OCI-LY3 (cell line): ENCODE measurements around the gene PCSK4.
"Not testable (repeated sequence)": the region's sequence is repeated elsewhere in the genome, so short reads cannot be mapped to it uniquely, and the experiment has no call there.

ENCODE experiments used
- H2AFZ ChIP-seq: fragments of 200-600, 300-600 bp; shearing (Covaris generic); 2 replicates; pipeline ENCODE4 v1.6.0; 2014; ENCODE audit warnings: antibody characterized with exemption, low read depth, low read length
- H3K27ac ChIP-seq: fragments of 200-600, 300-600 bp; sonication (generic); 2 replicates; pipeline ENCODE4 v1.5.1; 2014; ENCODE audit warnings: mild to moderate bottlenecking, low read length, moderate library complexity, mixed read lengths
- H3K27me3 ChIP-seq: fragments of 200-600, 300-600 bp; sonication (generic); 2 replicates; pipeline ENCODE4 v1.6.1; 2014; ENCODE audit warnings: low read depth, low read length, mixed read lengths
- H3K36me3 ChIP-seq: fragments of 200-600, 300-600 bp; sonication (generic); replicated peaks from 2 replicates; pipeline ENCODE3; 2014; ENCODE audit warnings: low read depth, low read length, mixed read lengths
- H3K4me1 ChIP-seq: fragments of 300-600, 200-600 bp; sonication (generic); 2 replicates; pipeline ENCODE4 v1.6.1; 2014; ENCODE audit warnings: low read length, mixed read lengths
- H3K4me2 ChIP-seq: fragments of 200-600, 300-600 bp; sonication (generic); 2 replicates; pipeline ENCODE4 v1.6.1; 2014; ENCODE audit warnings: low read length, mixed read lengths
- H3K4me3 ChIP-seq: fragments of 300-600, 200-600 bp; sonication (generic); 2 replicates; pipeline ENCODE4 v1.5.1; 2014; ENCODE audit warnings: antibody characterized with exemption, mild to moderate bottlenecking, low read length, moderate library complexity
- H3K79me2 ChIP-seq: fragments of 300-600, 200-600 bp; shearing (Covaris generic); 2 replicates; pipeline ENCODE4 v1.6.1; 2014; ENCODE audit warnings: mild to moderate bottlenecking, low read length, mixed read lengths
- H3K9ac ChIP-seq: fragments of 300-600, 200-600 bp; shearing (Covaris generic); 2 replicates; pipeline ENCODE4 v1.6.0; 2014; ENCODE audit warnings: mild to moderate bottlenecking, low read length, moderate library complexity
- H3K9me3 ChIP-seq: fragments of 200-600, 300-600 bp; shearing (Covaris generic); 2 replicates; pipeline ENCODE4 v1.6.1; 2014; ENCODE audit warnings: low read length, mixed read lengths; ENCODE audit not compliant: insufficient read depth
- H4K20me1 ChIP-seq: fragments of 200-600, 300-600 bp; sonication (generic); 2 replicates; pipeline ENCODE4 v1.6.1; 2016; ENCODE audit warnings: low read length, mixed read lengths; ENCODE audit not compliant: insufficient read depth
- CTCF ChIP-seq: fragments of 200-600, 300-600 bp; sonication (generic); IDR thresholded peaks from 2 replicates; pipeline ENCODE4 v1.5.1; 2014; ENCODE audit warnings: antibody characterized with exemption, low read length, low read depth
- EZH2phosphoT487 ChIP-seq: fragments of 200-600 bp; shearing (Covaris generic); IDR thresholded peaks from 2 replicates; pipeline ENCODE4 v1.6.1; 2018; ENCODE audit warnings: antibody characterized with exemption, mixed run types, low read depth

The PCSK4 gene

GRCh38 chr19:1501200-1501595 is 11.0 kb upstream of the PCSK4 start:
- Histone ChIP-seq H3K79me2 (no peaks in the 10 kb centered on the region), H4K20me1 (no peaks in the 10 kb centered on the region), H3K36me3 (no peaks in the 10 kb centered on the region), H3K4me1 (no peaks in the 10 kb centered on the region), H3K4me3 (no peak overlapping the region), H3K9me3 (no peaks in the 10 kb centered on the region), H3K4me2 (no peak overlapping the region), H3K9ac (no peak overlapping the region), H3K27me3 (peaks cover 4% of the 10 kb centered on the region; the same call in 1 of the 2 replicates), H3K27ac (no peak overlapping the region), H2AFZ (no peak overlapping the region)
- no peak for TF ChIP-seq EZH2phosphoT487
- no peak for TF ChIP-seq CTCF

- H3K9me3 ChIP-seq, H3K27ac ChIP-seq, H3K4me3 ChIP-seq, H3K4me2 ChIP-seq, H3K4me1 ChIP-seq, H4K20me1 ChIP-seq, H2AFZ ChIP-seq, H3K79me2 ChIP-seq, H3K36me3 ChIP-seq, H3K9ac ChIP-seq, H3K27me3 ChIP-seq: not testable (repeated sequence)
Observed at GRCh38 chr19:1499231-1499630, 9.1 kb upstream of the PCSK4 start.

GRCh38 chr19:1497578-1498235 is 7.6 kb upstream of the PCSK4 start:
- no peak overlapping the region for H3K4me2 ChIP-seq
- H4K20me1 ChIP-seq = no peaks in the 10 kb centered on the region
- H2AFZ ChIP-seq = no peak overlapping the region
- H3K4me3 ChIP-seq = no peak overlapping the region
- TF ChIP-seq CTCF (no peak), EZH2phosphoT487 (no peak)
- no peak overlapping the region for H3K9ac ChIP-seq
- H3K36me3 ChIP-seq = no peaks in the 10 kb centered on the region
- no peaks in the 10 kb centered on the region for H3K9me3 ChIP-seq
- H3K4me1 ChIP-seq = no peaks in the 10 kb centered on the region
- no peaks in the 10 kb centered on the region for H3K79me2 ChIP-seq
- H3K27ac ChIP-seq = no peak overlapping the region
- H3K27me3 ChIP-seq = no peaks in the 10 kb centered on the region

DNA sequence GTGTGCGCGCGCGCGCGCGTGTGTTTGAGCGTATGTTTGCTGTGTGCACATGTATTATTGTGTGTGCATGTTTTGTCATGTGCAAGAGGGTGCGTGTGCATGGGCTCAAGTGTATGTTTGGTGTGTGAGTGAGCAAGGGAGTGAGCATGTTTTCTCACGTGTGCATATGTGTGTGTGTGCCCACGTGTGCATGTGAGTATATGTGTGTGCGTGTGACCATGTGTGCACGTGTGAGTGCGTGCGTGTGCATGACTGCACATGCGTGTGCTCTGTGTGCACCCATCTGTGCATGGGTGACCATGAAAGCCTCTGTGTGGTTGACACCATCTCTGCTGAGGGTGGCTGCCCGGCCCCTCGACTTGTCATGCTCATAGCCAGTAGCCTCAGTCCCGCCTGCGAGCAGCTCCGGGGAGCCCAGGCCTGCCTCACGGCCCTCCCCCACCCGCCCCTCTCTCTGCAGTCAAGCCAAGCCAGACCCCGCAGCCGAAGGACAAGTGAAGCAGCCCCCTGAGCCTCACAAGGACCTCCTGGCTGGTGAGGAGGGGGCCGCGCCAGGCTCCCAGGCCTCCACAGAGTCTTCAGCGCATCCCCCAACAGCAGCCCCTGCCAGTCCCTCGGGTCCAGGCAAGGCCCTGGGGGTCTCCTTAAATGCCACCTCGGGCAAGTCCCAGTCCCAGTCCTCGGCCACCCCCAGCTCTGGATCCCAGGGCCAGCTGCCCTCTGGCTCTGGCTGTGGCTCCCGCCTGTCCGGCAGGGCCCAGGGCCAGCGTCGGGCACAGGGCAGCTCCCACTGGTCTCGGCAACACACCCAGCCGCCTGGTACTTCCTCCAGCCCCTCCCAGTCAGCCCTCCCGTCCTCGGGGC is 6.8 kb upstream of the PCSK4 start:
- Histone ChIP-seq H3K9ac (no peak overlapping the region), H3K27me3 (no peaks in the 10 kb centered on the region), H3K4me3 (no peak overlapping the region)

More for the DNA sequence above, 6.8 kb upstream of the PCSK4 start:
- no peak for TF ChIP-seq CTCF
- no peak for TF ChIP-seq EZH2phosphoT487
- no peaks in the 10 kb centered on the region for H3K36me3 ChIP-seq
- no peak overlapping the region for H2AFZ ChIP-seq
- H3K79me2 ChIP-seq = no peaks in the 10 kb centered on the region
- H3K27ac ChIP-seq = no peak overlapping the region
- no peaks in the 10 kb centered on the region for H3K9me3 ChIP-seq
- no peaks in the 10 kb centered on the region for H3K4me1 ChIP-seq
- H3K4me2 ChIP-seq = no peak overlapping the region
- H4K20me1 ChIP-seq = no peaks in the 10 kb centered on the region
